ENCODE results near the gene MRPL34. TPM values are rescaled to one million over a fixed set of nuclear protein-coding genes. Genes with fewer than 3 reads are reported as not detected.

Gene MRPL34
- total and polyA plus RNA-seq, 4 donors: 23.3 to 301 (median 140) TPM

- Histone ChIP-seq H3K27ac (ENCODE audit: low read depth in 1 of 2, low read length in 2 of 2) (no peak overlapping the region), H3K27me3 (ENCODE audit: control insufficient read depth in 4 of 4, insufficient read depth in 4 of 4, low read length in 3 of 4) (no peaks in the 10 kb centered on the region), H3K4me3 (ENCODE audit: low read depth in 1 of 3, low read length in 3 of 3) (no peak overlapping the region), H3K9ac (ENCODE audit: low read depth in 1 of 2, low read length in 2 of 2) (no peak overlapping the region), H3K36me3 (ENCODE audit: control insufficient read depth in 4 of 4, insufficient read depth in 3 of 4, low read depth in 1 of 4, low read length in 3 of 4) (peaks cover 0 to 3% (median 0%) of the 10 kb centered on the region in 4 donors), H3K4me1 (ENCODE audit: control insufficient read depth in 4 of 4, insufficient read depth in 4 of 4, low read length in 3 of 4) (peaks cover 9 to 36% (median 23%) of the 10 kb centered on the region in 4 donors), H3K9me3 (ENCODE audit: control insufficient read depth in 4 of 4, low read length in 3 of 4) (no peaks in the 10 kb centered on the region)
- DNase-seq (ENCODE audit: low spot score): peak; percentile 61
- TF ChIP-seq RXRA (IDR thresholded peaks at IDR 0.05): no peak
- no peak for TF ChIP-seq NR2F2 (IDR thresholded peaks at IDR 0.05)
- no peak for TF ChIP-seq GABPA (IDR thresholded peaks at IDR 0.05 in 1 of 2, conservative IDR thresholded peaks at IDR 0.05 in 1 of 2)
- TF ChIP-seq, protein P1, sequence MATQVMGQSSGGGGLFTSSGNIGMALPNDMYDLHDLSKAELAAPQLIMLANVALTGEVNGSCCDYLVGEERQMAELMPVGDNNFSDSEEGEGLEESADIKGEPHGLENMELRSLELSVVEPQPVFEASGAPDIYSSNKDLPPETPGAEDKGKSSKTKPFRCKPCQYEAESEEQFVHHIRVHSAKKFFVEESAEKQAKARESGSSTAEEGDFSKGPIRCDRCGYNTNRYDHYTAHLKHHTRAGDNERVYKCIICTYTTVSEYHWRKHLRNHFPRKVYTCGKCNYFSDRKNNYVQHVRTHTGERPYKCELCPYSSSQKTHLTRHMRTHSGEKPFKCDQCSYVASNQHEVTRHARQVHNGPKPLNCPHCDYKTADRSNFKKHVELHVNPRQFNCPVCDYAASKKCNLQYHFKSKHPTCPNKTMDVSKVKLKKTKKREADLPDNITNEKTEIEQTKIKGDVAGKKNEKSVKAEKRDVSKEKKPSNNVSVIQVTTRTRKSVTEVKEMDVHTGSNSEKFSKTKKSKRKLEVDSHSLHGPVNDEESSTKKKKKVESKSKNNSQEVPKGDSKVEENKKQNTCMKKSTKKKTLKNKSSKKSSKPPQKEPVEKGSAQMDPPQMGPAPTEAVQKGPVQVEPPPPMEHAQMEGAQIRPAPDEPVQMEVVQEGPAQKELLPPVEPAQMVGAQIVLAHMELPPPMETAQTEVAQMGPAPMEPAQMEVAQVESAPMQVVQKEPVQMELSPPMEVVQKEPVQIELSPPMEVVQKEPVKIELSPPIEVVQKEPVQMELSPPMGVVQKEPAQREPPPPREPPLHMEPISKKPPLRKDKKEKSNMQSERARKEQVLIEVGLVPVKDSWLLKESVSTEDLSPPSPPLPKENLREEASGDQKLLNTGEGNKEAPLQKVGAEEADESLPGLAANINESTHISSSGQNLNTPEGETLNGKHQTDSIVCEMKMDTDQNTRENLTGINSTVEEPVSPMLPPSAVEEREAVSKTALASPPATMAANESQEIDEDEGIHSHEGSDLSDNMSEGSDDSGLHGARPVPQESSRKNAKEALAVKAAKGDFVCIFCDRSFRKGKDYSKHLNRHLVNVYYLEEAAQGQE (IDR thresholded peaks at IDR 0.05): no peak
- TF ChIP-seq EGR1 (IDR thresholded peaks at IDR 0.05; ENCODE audit: low read depth in 2 of 2): no peak
- TF ChIP-seq, protein P2, sequence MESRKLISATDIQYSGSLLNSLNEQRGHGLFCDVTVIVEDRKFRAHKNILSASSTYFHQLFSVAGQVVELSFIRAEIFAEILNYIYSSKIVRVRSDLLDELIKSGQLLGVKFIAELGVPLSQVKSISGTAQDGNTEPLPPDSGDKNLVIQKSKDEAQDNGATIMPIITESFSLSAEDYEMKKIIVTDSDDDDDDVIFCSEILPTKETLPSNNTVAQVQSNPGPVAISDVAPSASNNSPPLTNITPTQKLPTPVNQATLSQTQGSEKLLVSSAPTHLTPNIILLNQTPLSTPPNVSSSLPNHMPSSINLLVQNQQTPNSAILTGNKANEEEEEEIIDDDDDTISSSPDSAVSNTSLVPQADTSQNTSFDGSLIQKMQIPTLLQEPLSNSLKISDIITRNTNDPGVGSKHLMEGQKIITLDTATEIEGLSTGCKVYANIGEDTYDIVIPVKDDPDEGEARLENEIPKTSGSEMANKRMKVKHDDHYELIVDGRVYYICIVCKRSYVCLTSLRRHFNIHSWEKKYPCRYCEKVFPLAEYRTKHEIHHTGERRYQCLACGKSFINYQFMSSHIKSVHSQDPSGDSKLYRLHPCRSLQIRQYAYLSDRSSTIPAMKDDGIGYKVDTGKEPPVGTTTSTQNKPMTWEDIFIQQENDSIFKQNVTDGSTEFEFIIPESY (IDR thresholded peaks at IDR 0.05): no peak
- no peak for TF ChIP-seq JUND (IDR thresholded peaks at IDR 0.05)
- no peak for TF ChIP-seq SP1 (IDR thresholded peaks at IDR 0.05)
- 94% methylated on average over 34 of the region's 34 CpGs for WGBS
Measured at GRCh38 chr19:17339088-17339741, 33.5 kb downstream of the MRPL34 start.

DNA sequence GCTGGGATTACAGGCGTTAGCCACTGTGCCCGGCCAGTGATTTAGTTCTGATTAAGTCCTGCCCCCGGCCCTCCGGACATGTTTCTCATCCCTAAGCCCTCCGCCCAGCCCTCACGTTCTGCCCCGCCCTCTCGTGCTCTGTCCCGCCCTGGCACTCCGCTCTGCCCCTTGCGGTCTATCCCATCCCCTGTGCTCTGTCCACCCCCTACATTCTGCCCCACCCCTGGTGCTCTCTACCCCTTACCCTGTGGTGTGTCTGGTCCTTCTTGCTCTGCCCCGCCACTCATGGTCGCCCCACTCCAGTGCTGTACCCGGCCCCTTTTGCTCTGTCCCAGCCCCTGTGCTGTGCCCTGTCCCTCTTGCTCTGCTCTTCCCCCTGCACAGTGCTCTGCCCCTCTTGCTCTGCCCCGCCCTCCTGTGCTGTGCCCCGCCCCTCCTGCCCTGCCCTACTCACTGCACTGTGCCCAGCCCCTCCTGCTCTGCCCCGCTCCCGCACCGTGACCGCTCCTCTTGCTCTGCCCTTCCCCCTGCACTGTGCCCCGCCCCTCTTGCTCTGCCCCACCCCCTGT, 34.7 kb downstream of the MRPL34 start:
- peaks cover 8 to 26% (median 17%) of the 10 kb centered on the region in 4 donors for H3K4me1 ChIP-seq (ENCODE audit: control insufficient read depth in 4 of 4, insufficient read depth in 4 of 4, low read length in 3 of 4)
- DNase-seq (ENCODE audit: low spot score): peak; percentile 68
- no peak overlapping the region for H3K9ac ChIP-seq (ENCODE audit: low read depth in 1 of 2, low read length in 2 of 2)
- TF ChIP-seq RXRA (IDR thresholded peaks at IDR 0.05): no peak
- TF ChIP-seq, protein P1 (IDR thresholded peaks at IDR 0.05): no peak
- no peak for TF ChIP-seq NR2F2 (IDR thresholded peaks at IDR 0.05)
- TF ChIP-seq FOXA1 (IDR thresholded peaks at IDR 0.05): no peak
- no peak for TF ChIP-seq GABPA (IDR thresholded peaks at IDR 0.05 in 1 of 2, conservative IDR thresholded peaks at IDR 0.05 in 1 of 2)
- TF ChIP-seq, protein P3, sequence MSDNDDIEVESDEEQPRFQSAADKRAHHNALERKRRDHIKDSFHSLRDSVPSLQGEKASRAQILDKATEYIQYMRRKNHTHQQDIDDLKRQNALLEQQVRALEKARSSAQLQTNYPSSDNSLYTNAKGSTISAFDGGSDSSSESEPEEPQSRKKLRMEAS (IDR thresholded peaks at IDR 0.05): no peak
- TF ChIP-seq CTCF (IDR thresholded peaks at IDR 0.05; ENCODE audit: low read depth, low read length, missing input control): no peak
- no peak for TF ChIP-seq FOXA2 (IDR thresholded peaks at IDR 0.05)
- TF ChIP-seq HNF4A (conservative IDR thresholded peaks at IDR 0.05): no peak
- TF ChIP-seq EGR1 (IDR thresholded peaks at IDR 0.05; ENCODE audit: low read depth in 2 of 2): no peak
- no peak for TF ChIP-seq TAF1 (conservative IDR thresholded peaks at IDR 0.05)
- no peak for TF ChIP-seq RAD21 (IDR thresholded peaks at IDR 0.05)
- no peak overlapping the region for H3K4me3 ChIP-seq (ENCODE audit: low read depth in 1 of 3, low read length in 3 of 3)
- H3K36me3 ChIP-seq (ENCODE audit: control insufficient read depth in 4 of 4, insufficient read depth in 3 of 4, low read depth in 1 of 4, low read length in 3 of 4): peaks cover 0 to 3% (median 0%) of the 10 kb centered on the region in 4 donors
- H3K27ac ChIP-seq (ENCODE audit: low read depth in 1 of 2, low read length in 2 of 2): peak overlapping the region; percentile 49 to 75
- no peaks in the 10 kb centered on the region for H3K27me3 ChIP-seq (ENCODE audit: control insufficient read depth in 4 of 4, insufficient read depth in 4 of 4, low read length in 3 of 4)
- H3K9me3 ChIP-seq (ENCODE audit: control insufficient read depth in 4 of 4, low read length in 3 of 4): no peaks in the 10 kb centered on the region
- WGBS: 71% methylated on average over 21 of the region's 21 CpGs
